ENCODE measurements around the gene EYA2. TPM values are rescaled to one million over a fixed set of nuclear protein-coding genes. Genes with fewer than 3 reads are reported as not detected.

The EYA2 gene
- total and polyA plus RNA-seq, 8 donors: 0.51 to 3.2 (median 1.4) TPM

DNA sequence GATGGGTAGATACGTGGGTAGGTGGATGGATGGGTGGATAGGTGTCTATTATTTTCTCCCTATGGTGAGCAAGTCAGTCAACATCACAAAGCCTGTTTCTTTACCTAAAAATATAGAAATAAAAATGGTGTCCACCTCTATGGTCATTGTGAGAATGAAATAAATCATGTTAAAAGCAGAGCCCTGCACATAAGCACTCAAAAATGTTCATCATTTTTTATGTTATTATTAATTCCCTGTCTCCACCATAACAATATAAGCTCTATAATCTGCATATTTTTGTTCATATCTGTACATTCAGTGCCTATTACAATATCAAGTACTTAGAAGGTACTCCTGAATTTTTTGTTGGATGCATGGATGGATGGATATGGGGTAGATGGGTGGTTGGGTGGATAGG lies 284.2 kb downstream of the EYA2 start:
- no peak for ATAC-seq
- FAIRE-seq: no peak

DNA sequence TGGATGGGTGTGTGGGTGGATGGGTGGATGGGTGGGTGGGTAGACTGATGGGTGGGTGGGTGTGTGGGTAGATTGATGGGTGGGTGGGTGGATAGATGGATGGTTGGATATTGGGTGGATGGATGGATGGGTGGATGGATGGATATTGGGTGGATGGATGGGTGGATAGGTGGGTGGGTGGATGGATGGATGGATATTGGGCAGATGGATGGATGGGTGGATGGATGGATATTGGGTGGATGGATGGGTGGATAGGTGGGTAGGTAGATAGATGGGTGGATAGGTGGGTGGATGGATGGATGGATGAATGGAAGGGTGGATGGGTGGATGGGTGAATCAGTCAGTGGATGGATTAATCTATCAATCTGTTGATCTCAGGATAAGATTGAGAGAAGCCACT lies 284.6 kb downstream of the EYA2 start:
- TF ChIP-seq, protein P1, sequence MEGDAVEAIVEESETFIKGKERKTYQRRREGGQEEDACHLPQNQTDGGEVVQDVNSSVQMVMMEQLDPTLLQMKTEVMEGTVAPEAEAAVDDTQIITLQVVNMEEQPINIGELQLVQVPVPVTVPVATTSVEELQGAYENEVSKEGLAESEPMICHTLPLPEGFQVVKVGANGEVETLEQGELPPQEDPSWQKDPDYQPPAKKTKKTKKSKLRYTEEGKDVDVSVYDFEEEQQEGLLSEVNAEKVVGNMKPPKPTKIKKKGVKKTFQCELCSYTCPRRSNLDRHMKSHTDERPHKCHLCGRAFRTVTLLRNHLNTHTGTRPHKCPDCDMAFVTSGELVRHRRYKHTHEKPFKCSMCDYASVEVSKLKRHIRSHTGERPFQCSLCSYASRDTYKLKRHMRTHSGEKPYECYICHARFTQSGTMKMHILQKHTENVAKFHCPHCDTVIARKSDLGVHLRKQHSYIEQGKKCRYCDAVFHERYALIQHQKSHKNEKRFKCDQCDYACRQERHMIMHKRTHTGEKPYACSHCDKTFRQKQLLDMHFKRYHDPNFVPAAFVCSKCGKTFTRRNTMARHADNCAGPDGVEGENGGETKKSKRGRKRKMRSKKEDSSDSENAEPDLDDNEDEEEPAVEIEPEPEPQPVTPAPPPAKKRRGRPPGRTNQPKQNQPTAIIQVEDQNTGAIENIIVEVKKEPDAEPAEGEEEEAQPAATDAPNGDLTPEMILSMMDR (IDR thresholded peaks at IDR 0.05): no peak
- H3K27me3 ChIP-seq: no peaks in the 10 kb centered on the region

More for the DNA sequence above, 284.2 kb downstream of the EYA2 start:
- no peaks in the 10 kb centered on the region for H3K9me3 ChIP-seq
- no peaks in the 10 kb centered on the region for H3K36me3 ChIP-seq
- no peak for DNase-seq
- H3K4me1 ChIP-seq: no peaks in the 10 kb centered on the region
- 88% methylated on average over 1 of the region's 1 CpG for WGBS, 2 donors
- no peak overlapping the region for H3K4me3 ChIP-seq
- TF ChIP-seq, protein P1 (IDR thresholded peaks at IDR 0.05): no peak
- no peak overlapping the region for H3K27ac ChIP-seq
- intact Hi-C loops (cut with DNase I): no loop called here
- H3K27me3 ChIP-seq: no peaks in the 10 kb centered on the region

DNA sequence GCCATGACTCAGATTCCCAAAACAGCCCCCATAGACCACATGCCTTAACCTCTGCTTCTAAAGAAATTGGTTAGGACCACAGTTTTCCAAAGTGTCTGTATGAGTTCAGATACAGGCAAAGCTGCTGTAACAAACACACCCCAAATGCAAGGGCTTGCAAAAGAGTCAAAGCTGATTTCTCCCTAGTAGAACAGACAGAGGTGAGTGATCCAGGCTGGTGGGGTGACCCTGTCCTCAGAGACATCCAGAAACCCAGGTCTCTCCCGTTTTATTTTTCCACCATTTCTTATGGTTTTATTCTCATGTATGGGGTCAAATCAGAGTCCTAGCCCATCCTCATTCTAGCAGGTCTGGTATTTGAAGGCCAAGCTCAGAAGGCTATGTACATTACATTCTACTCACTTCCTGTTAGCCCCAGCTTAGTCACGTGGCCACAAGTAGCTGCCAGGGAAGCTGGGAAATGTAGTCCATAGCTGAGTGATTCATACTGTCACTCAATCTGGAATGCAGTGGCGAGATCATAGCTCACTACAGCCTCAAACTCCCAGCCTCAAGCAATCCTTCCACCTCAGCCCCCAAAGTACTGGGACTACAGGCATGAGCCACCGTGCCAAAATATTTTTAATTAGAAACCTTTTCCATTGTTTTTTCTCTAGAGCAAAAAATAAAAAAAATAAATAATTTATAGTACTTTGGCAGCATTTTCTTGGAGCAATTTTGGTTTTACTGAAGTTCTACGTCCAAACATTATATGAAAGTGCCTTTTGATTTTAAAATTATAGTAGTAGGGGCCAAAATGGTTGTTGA lies 286.6 kb downstream of the EYA2 start:
- intact Hi-C loops (cut with DNase I): no loop called here
- WGBS, 2 donors: 75 to 78% methylated on average over 5 of the region's 5 CpGs

More for the DNA sequence above, 284.6 kb downstream of the EYA2 start:
- ATAC-seq (no peak), FAIRE-seq (no peak), DNase-seq (no peak)
- no peak overlapping the region for H3K27ac ChIP-seq
- H3K36me3 ChIP-seq: no peaks in the 10 kb centered on the region
- H3K9me3 ChIP-seq: no peaks in the 10 kb centered on the region
- H3K4me1 ChIP-seq: no peaks in the 10 kb centered on the region
- intact Hi-C loops (cut with DNase I): no loop called here
- no peak overlapping the region for H3K4me3 ChIP-seq

GRCh38 chr20:47183367-47183766 lies 288.7 kb downstream of the EYA2 start:
- H3K36me3 ChIP-seq: no peaks in the 10 kb centered on the region
- DNase-seq (no peak), ATAC-seq (no peak), FAIRE-seq (no peak)
- no peaks in the 10 kb centered on the region for H3K4me1 ChIP-seq
- TF ChIP-seq, protein P1 (IDR thresholded peaks at IDR 0.05): no peak
- H3K27ac ChIP-seq: no peak overlapping the region
- no peaks in the 10 kb centered on the region for H3K27me3 ChIP-seq
- intact Hi-C loops (cut with DNase I): no loop called here
- 66 to 72% methylated on average over 9 of the region's 9 CpGs for WGBS, 2 donors
- no peaks in the 10 kb centered on the region for H3K9me3 ChIP-seq
- H3K4me3 ChIP-seq: no peak overlapping the region

More for the DNA sequence above, 286.6 kb downstream of the EYA2 start:
- H3K27me3 ChIP-seq: no peaks in the 10 kb centered on the region
- TF ChIP-seq, protein P1 (IDR thresholded peaks at IDR 0.05): no peak
- ATAC-seq (peak in 3 of 4 donors; percentile 54 to 75 (median 66)), FAIRE-seq (no peak), DNase-seq (no peak)
- no peaks in the 10 kb centered on the region for H3K9me3 ChIP-seq
- no peaks in the 10 kb centered on the region for H3K4me1 ChIP-seq
- H3K27ac ChIP-seq: no peak overlapping the region
- H3K4me3 ChIP-seq: no peak overlapping the region
- H3K36me3 ChIP-seq: no peaks in the 10 kb centered on the region

All from pancreas (tissue), 10 donors.